Stomach smooth muscle (tissue), 2 donors: Measurements from ENCODE around the gene KRT79.

Experiments
- H3K27ac ChIP-seq: one replicate; pipeline ENCODE4 v1.7.0; 2013; ENCODE audit warnings: mild to moderate bottlenecking, low read length, inconsistent platforms
- H3K27me3 ChIP-seq, 2 donors: one replicate each; pipeline ENCODE4 v1.7.0; 2013; ENCODE audit warnings: low read length in 2 of 2; ENCODE audit not compliant: insufficient read depth in 2 of 2, control insufficient read depth in 1 of 2
- H3K36me3 ChIP-seq, 2 donors: one replicate each; pipeline ENCODE4 v1.7.0; 2013; ENCODE audit warnings: low read length in 2 of 2; ENCODE audit not compliant: control insufficient read depth in 2 of 2, insufficient read depth in 2 of 2
- H3K4me1 ChIP-seq: one replicate; pipeline ENCODE4 v1.7.0; 2013; ENCODE audit warnings: low read length; ENCODE audit not compliant: control insufficient read depth, insufficient read depth
- H3K4me3 ChIP-seq, 2 donors: one replicate each; pipeline ENCODE4 v1.7.0; 2013; ENCODE audit warnings: low read length in 2 of 2
- H3K9ac ChIP-seq, 2 donors: one replicate each; pipeline ENCODE4 v1.7.0; 2013; ENCODE audit warnings: low read length in 2 of 2, mild to moderate bottlenecking in 1 of 2
- H3K9me3 ChIP-seq, 2 donors: one replicate each; pipeline ENCODE4 v1.7.0; 2013; ENCODE audit warnings: low read length in 2 of 2; ENCODE audit not compliant: control insufficient read depth in 2 of 2
- donor health status: healthy.
- donor health status: Pancreatic carcinoma.

The KRT79 gene

DNA sequence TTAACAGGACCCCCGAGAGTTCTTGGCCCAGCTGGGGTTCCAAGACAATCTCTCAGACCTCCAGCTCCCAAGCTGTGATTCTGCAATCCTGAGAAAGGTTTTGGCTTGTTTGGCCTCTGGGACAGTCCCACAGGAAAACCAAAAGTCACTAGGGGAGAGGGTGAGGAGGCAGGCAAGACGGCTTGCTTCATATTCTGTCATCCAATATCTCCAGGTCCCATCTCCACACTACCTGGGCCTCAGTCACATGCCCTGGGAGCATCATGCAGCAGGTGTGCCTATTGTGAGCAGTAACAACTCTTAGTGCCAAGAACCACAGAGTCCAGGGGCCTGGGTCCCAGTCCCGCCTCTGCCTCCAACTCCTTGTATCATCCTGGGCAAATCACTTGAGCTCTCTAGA is 1.7 kb downstream of the KRT79 start:
- H3K27me3 ChIP-seq, result peaks cover 0 to 11% of the 10 kb centered on the region in 2 donors
- no peaks in the 10 kb centered on the region for H3K4me1 ChIP-seq
- H3K9me3 ChIP-seq, result no peaks in the 10 kb centered on the region
- H3K36me3 ChIP-seq, result no peaks in the 10 kb centered on the region
- no peak overlapping the region for H3K27ac ChIP-seq
- H3K4me3 ChIP-seq, result no peak overlapping the region
- no peak overlapping the region for H3K9ac ChIP-seq

GRCh38 chr12:52831251-52831650 is 2.9 kb downstream of the KRT79 start:
- Histone ChIP-seq H3K27me3 (peaks cover 0 to 2% of the 10 kb centered on the region in 2 donors), H3K9me3 (no peaks in the 10 kb centered on the region), H3K4me1 (no peaks in the 10 kb centered on the region), H3K36me3 (no peaks in the 10 kb centered on the region), H3K4me3 (no peak overlapping the region), H3K27ac (no peak overlapping the region), H3K9ac (no peak overlapping the region)

- Histone ChIP-seq H3K9ac (no peak overlapping the region), H3K4me1 (no peaks in the 10 kb centered on the region), H3K4me3 (no peak overlapping the region), H3K36me3 (no peaks in the 10 kb centered on the region), H3K27ac (no peak overlapping the region), H3K27me3 (no peaks in the 10 kb centered on the region), H3K9me3 (no peaks in the 10 kb centered on the region)
Observed at GRCh38 chr12:52829986-52830770, 3.9 kb downstream of the KRT79 start.

GRCh38 chr12:52828591-52829021 is 5.5 kb downstream of the KRT79 start:
- H3K27ac ChIP-seq, result no peak overlapping the region
- no peaks in the 10 kb centered on the region for H3K36me3 ChIP-seq
- H3K4me1 ChIP-seq, result no peaks in the 10 kb centered on the region
- H3K9me3 ChIP-seq, result no peaks in the 10 kb centered on the region
- no peak overlapping the region for H3K9ac ChIP-seq
- no peak overlapping the region for H3K4me3 ChIP-seq
- no peaks in the 10 kb centered on the region for H3K27me3 ChIP-seq

DNA sequence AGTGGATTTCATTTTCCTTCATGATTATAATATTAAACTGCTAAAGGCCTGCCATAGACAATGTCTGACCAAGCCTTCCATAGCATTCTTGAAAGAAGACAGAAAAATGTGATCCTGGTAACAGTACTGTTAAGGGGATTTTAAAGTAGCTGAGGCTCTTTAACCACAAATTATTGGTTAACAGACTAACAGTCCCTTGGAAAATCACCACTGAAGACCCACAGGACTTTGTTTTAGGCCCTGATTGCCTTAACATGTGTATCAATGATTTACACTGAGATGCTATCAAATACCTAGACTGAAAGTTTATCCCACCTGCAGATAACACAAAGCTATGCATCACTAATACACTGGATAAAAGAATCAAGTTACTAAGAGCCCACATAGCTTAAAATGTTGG is 6.0 kb downstream of the KRT79 start:
- H3K4me3 ChIP-seq, result no peak overlapping the region
- H3K27me3 ChIP-seq, result no peaks in the 10 kb centered on the region
- H3K36me3 ChIP-seq, result no peaks in the 10 kb centered on the region
- no peak overlapping the region for H3K27ac ChIP-seq
- no peaks in the 10 kb centered on the region for H3K9me3 ChIP-seq
- no peak overlapping the region for H3K9ac ChIP-seq
- no peaks in the 10 kb centered on the region for H3K4me1 ChIP-seq

- Histone ChIP-seq H3K27me3 (no peaks in the 10 kb centered on the region), H3K9me3 (no peaks in the 10 kb centered on the region), H3K36me3 (no peaks in the 10 kb centered on the region), H3K4me1 (no peaks in the 10 kb centered on the region), H3K9ac (no peak overlapping the region), H3K4me3 (no peak overlapping the region), H3K27ac (no peak overlapping the region)
Observed at GRCh38 chr12:52827499-52828090, 6.5 kb downstream of the KRT79 start.

- H3K9me3 ChIP-seq, result no peaks in the 10 kb centered on the region
- H3K27me3 ChIP-seq, result no peaks in the 10 kb centered on the region
- H3K27ac ChIP-seq, result no peak overlapping the region
- no peaks in the 10 kb centered on the region for H3K36me3 ChIP-seq
- peaks cover 4% of the 10 kb centered on the region for H3K4me1 ChIP-seq
- H3K9ac ChIP-seq, result no peak overlapping the region
- no peak overlapping the region for H3K4me3 ChIP-seq
Observed at GRCh38 chr12:52826611-52827498, 7.3 kb downstream of the KRT79 start.

GRCh38 chr12:52825961-52826360 is 8.2 kb downstream of the KRT79 start:
- Histone ChIP-seq H3K27me3 (no peaks in the 10 kb centered on the region), H3K4me1 (peaks cover 4% of the 10 kb centered on the region), H3K36me3 (no peaks in the 10 kb centered on the region), H3K9ac (no peak overlapping the region), H3K4me3 (no peak overlapping the region), H3K27ac (no peak overlapping the region), H3K9me3 (no peaks in the 10 kb centered on the region)

- Histone ChIP-seq H3K27ac (no peak overlapping the region), H3K4me3 (no peak overlapping the region), H3K27me3 (peaks cover 0 to 4% of the 10 kb centered on the region in 2 donors), H3K9ac (no peak overlapping the region), H3K9me3 (no peaks in the 10 kb centered on the region), H3K36me3 (no peaks in the 10 kb centered on the region), H3K4me1 (peaks cover 4% of the 10 kb centered on the region)
Observed at GRCh38 chr12:52824741-52825410, 9.2 kb downstream of the KRT79 start.

DNA sequence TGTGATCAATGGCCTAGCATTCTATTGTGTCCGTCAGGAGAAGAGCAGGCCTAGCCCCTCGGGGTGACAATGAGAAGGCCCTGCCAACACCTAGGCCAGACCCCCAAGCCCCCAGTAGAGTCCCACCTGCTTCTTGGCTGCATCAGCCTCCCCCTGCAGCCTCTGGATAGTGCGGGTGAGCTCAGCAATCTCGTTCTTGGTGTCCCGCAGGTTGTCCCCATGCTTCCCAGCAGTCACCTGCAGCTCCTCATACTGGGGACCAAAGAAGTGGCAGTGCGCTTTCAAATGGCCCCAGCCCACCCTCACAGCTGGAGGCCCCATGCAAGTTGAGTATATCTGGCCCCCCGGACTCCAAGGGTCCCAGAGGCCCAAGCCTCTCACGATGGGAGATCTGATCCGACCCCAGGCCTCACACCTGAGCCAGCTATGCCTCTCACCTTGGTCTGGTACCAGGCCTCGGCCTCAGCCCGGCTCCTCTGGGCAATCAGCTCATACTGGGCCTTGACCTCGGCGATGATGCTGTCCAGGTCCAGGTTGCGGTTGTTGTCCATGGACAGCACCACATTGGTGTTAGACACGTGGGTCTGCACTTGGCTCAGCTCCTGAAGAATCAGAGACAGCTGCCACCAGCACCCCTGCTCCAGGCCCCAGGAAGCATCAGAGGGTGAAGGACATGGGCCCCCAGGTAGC is 10.2 kb downstream of the KRT79 start:
- Histone ChIP-seq H3K27me3 (peaks cover 0 to 4% of the 10 kb centered on the region in 2 donors), H3K4me3 (no peak overlapping the region), H3K36me3 (no peaks in the 10 kb centered on the region), H3K9me3 (no peaks in the 10 kb centered on the region), H3K9ac (no peak overlapping the region), H3K27ac (no peak overlapping the region), H3K4me1 (peaks cover 4% of the 10 kb centered on the region)
